Measurements from ENCODE around the gene ACYP2. TPM values are rescaled to one million over a fixed set of nuclear protein-coding genes. Genes with fewer than 3 reads are reported as not detected.

Gene ACYP2
- total RNA-seq, 1 experiment from 2014 or later = 22.8 TPM

DNA sequence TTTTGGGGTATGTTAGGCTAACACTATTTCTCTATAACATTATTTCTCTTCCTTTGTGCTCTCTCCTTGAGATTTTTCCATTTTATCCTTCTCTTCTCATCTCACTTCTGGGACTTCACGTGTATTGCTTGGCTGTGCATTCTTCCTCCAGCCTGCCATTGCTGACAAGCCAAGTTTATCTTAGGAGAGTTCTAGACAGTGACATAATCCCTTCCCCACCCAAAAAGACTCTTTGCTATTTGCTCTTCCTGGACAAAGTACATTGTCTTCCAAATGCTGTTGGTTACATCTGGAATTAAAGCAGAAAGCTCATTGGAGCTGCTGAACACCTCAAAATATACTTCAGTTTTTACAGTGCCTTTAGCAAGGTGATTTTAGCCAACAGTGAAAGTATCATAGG lies 131.7 kb downstream of the ACYP2 start:
- Histone ChIP-seq H3K36me3 (ENCODE audit: insufficient read depth, low read length) (no peaks in the 10 kb centered on the region), H3K27me3 (ENCODE audit: low read length) (no peaks in the 10 kb centered on the region), H3K4me1 (ENCODE audit: low read length) (no peaks in the 10 kb centered on the region)

DNA sequence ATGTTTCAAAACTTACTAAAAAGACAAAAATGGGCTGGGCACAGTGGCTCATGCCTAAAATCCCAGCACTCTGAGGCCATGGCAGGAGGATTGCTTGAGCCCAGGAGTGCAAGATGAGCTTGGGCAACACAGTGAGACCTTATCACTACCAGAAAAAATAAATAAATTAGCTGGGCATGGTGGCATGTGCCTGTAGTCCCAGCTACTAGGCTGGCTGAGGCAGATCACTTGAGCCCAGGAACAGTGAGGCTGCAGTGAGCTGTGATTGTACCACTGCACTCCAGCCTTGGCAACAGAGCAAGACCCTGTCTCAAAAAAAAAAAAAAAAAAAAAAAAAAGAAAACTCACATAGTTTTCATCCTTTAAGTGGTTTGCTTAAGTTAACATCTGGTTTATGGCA lies 134.2 kb downstream of the ACYP2 start:
- no peaks in the 10 kb centered on the region for H3K9me3 ChIP-seq (ENCODE audit: low read length)
- no peaks in the 10 kb centered on the region for H3K9me2 ChIP-seq (replicated peaks; ENCODE audit: insufficient read depth, low read length)
- H3K27me3 ChIP-seq (ENCODE audit: low read length) = no peaks in the 10 kb centered on the region
- no peak for DNase-seq
- H3K9ac ChIP-seq (ENCODE audit: low read length) = no peak overlapping the region
- no peak overlapping the region for H3K4me3 ChIP-seq (ENCODE audit: low read length)
- no peaks in the 10 kb centered on the region for H4K20me1 ChIP-seq (ENCODE audit: insufficient read depth, low read depth, low read length)
- H2AFZ ChIP-seq (ENCODE audit: low read length) = no peak overlapping the region
- no peaks in the 10 kb centered on the region for H3K4me1 ChIP-seq (ENCODE audit: low read length)
- H3K4me2 ChIP-seq (ENCODE audit: low read depth, low read length, poor library complexity, severe bottlenecking) = no peak overlapping the region
- no peaks in the 10 kb centered on the region for H3K79me2 ChIP-seq (ENCODE audit: low read length)
- H3K36me3 ChIP-seq (ENCODE audit: insufficient read depth, low read length) = no peaks in the 10 kb centered on the region
- H3K27ac ChIP-seq (ENCODE audit: low read length) = no peak overlapping the region

More for the DNA sequence above, 131.7 kb downstream of the ACYP2 start:
- no peaks in the 10 kb centered on the region for H3K9me3 ChIP-seq (ENCODE audit: low read length)
- H3K4me2 ChIP-seq (ENCODE audit: low read depth, low read length, poor library complexity, severe bottlenecking) = no peak overlapping the region
- no peaks in the 10 kb centered on the region for H4K20me1 ChIP-seq (ENCODE audit: insufficient read depth, low read depth, low read length)
- H3K79me2 ChIP-seq (ENCODE audit: low read length) = no peaks in the 10 kb centered on the region
- no peak overlapping the region for H3K4me3 ChIP-seq (ENCODE audit: low read length)
- no peak for DNase-seq
- no peak overlapping the region for H2AFZ ChIP-seq (ENCODE audit: low read length)
- no peaks in the 10 kb centered on the region for H3K9me2 ChIP-seq (replicated peaks; ENCODE audit: insufficient read depth, low read length)
- H3K9ac ChIP-seq (ENCODE audit: low read length) = no peak overlapping the region
- no peak overlapping the region for H3K27ac ChIP-seq (ENCODE audit: low read length)

DNA sequence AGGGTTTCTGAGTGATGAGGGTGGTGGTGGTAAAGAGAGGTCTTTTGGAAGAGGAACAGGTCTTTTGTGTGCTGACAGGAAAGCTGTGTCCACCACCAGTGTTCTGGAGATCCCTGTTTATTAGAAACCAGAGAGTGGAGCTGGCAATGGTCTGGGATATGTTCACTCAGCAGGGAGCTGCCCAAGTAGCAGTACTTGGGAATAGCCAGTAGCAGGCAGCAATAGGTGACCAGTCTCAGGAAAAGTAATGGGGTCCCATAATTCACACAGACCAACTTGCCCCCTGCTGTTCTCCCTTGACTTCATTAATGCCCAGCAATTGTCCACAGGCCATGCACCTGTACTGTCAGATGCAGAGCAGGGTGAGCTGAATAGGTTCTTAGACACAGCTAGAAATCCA lies 138.8 kb downstream of the ACYP2 start:
- no peak for DNase-seq
- Histone ChIP-seq H3K27ac (ENCODE audit: low read length) (no peak overlapping the region), H2AFZ (ENCODE audit: low read length) (no peak overlapping the region), H3K4me1 (ENCODE audit: low read length) (no peaks in the 10 kb centered on the region), H3K36me3 (ENCODE audit: insufficient read depth, low read length) (no peaks in the 10 kb centered on the region), H4K20me1 (ENCODE audit: insufficient read depth, low read depth, low read length) (no peaks in the 10 kb centered on the region), H3K4me2 (ENCODE audit: low read depth, low read length, poor library complexity, severe bottlenecking) (no peak overlapping the region), H3K9ac (ENCODE audit: low read length) (no peak overlapping the region), H3K9me2 (replicated peaks; ENCODE audit: insufficient read depth, low read length) (no peaks in the 10 kb centered on the region), H3K79me2 (ENCODE audit: low read length) (no peaks in the 10 kb centered on the region), H3K4me3 (ENCODE audit: low read length) (no peak overlapping the region), H3K27me3 (ENCODE audit: low read length) (no peaks in the 10 kb centered on the region), H3K9me3 (ENCODE audit: low read length) (no peaks in the 10 kb centered on the region)

DNA sequence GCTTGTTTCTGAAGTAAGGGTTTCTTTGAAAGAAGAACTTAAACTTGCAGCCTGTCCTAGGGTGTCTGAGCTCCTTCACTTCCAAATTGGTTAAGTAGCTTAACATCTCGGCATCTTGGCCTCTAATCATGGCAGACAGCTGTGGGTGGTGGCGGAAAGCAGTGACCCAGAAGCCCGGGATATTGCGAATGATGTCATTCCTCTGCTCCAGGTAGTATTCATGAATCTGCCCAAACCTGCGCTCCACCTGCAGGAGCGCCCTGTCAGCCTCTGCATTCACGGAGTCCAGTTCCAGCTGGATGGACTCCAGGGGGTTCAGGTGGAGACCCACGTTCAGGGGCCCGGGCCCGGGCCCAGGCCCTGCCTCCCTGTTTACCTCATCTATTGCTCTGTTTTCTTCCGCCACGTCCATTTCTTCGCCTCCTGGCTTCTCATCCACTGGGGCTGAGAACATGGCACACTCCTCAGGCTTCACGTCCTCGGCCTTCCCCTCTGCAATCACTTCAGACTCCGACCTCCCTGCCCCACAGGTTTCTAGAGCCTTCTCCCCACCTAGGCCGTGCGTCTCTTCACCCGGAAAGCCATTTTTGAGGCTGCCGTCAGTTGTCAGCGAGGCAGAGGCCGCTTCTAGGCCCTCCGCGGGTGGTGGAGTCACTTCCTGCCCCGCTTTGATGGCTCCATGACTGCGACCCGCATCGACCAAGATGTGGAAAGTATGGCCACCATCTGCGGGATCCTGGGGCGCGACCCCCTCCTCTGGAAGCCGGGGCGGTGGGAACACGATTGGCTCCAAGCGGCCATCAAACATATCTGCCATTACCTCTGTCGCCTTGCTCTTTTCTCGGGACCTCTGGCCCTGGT lies 140.0 kb downstream of the ACYP2 start:
- Histone ChIP-seq H3K4me1 (ENCODE audit: low read length) (no peaks in the 10 kb centered on the region), H3K9me2 (replicated peaks; ENCODE audit: insufficient read depth, low read length) (no peaks in the 10 kb centered on the region), H3K4me3 (ENCODE audit: low read length) (no peak overlapping the region), H3K79me2 (ENCODE audit: low read length) (no peaks in the 10 kb centered on the region), H3K27ac (ENCODE audit: low read length) (no peak overlapping the region), H4K20me1 (ENCODE audit: insufficient read depth, low read depth, low read length) (no peaks in the 10 kb centered on the region), H2AFZ (ENCODE audit: low read length) (no peak overlapping the region), H3K9me3 (ENCODE audit: low read length) (no peaks in the 10 kb centered on the region), H3K36me3 (ENCODE audit: insufficient read depth, low read length) (no peaks in the 10 kb centered on the region), H3K9ac (ENCODE audit: low read length) (no peak overlapping the region), H3K4me2 (ENCODE audit: low read depth, low read length, poor library complexity, severe bottlenecking) (no peak overlapping the region), H3K27me3 (ENCODE audit: low read length) (no peaks in the 10 kb centered on the region)
- no peak for DNase-seq

DNA sequence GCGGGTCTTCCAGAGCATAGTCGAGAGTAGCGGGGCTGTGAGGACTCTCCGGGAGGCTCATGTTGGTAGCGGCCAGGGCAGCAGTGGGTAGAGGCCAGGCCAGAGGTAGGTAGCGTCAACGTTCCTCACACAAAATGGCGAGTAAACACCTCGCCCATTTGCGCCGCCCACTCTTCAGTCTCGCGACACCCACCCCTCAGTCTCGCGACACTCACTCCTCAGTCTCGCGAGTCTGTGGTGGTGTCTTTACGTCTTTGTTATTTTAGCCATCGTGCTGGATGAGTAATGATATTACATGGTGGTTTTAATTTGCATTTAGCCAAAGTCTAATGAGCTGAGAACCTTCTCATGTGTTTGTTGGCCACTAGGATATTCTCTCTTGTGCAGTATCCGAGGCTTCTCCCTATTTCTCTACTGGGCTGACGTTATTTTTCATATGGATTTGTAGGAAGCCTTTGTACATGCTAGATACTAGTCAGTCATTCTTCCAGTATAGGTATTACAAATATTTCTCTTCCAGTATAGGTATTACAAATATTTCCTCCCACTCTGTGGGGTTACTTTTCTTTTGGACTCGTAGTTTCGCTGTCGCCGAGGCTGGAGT lies 140.8 kb downstream of the ACYP2 start, which contains the start of gene TSPYL6:
Gene TSPYL6, minus strand, starts transcription at position 139 of the 604 bp plus-strand sequence. Its CDS starts 78 bp downstream, at position 61.
- Histone ChIP-seq H3K9me3 (ENCODE audit: low read length) (no peaks in the 10 kb centered on the region), H3K4me1 (ENCODE audit: low read length) (no peaks in the 10 kb centered on the region), H3K9me2 (replicated peaks; ENCODE audit: insufficient read depth, low read length) (no peaks in the 10 kb centered on the region), H3K9ac (ENCODE audit: low read length) (no peak within 1 kb of the TSS), H3K36me3 (ENCODE audit: insufficient read depth, low read length) (no peaks in the 10 kb centered on the region), H3K27ac (ENCODE audit: low read length) (no peak within 1 kb of the TSS), H3K27me3 (ENCODE audit: low read length) (no peaks in the 10 kb centered on the region), H3K4me2 (ENCODE audit: low read depth, low read length, poor library complexity, severe bottlenecking) (no peak within 1 kb of the TSS), H2AFZ (ENCODE audit: low read length) (no peak within 1 kb of the TSS), H3K4me3 (ENCODE audit: low read length) (no peak within 1 kb of the TSS), H4K20me1 (ENCODE audit: insufficient read depth, low read depth, low read length) (no peaks in the 10 kb centered on the region), H3K79me2 (ENCODE audit: low read length) (no peaks in the 10 kb centered on the region)
- no peak for DNase-seq

DNA sequence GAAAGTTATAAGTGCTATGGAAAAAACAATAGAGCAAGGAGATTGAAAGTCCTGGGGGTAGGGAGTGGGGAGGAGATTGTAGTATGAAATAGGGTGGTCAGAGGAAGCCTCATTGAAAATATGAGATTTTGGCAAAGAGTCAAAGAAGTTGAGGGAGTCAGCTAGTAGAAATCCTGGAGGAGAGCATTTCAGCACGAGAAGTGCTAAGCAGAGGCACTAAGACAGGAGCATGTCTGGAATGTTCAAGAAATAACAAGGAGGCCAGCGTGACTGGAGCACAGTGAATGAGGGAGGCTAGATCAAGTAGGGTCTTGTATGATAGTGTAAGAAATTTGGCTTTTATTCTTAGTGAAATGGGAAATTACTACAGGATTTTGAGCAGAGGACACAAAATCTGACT lies 142.8 kb downstream of the ACYP2 start:
- Histone ChIP-seq H3K4me3 (ENCODE audit: low read length) (no peak overlapping the region), H3K9ac (ENCODE audit: low read length) (no peak overlapping the region), H3K27ac (ENCODE audit: low read length) (no peak overlapping the region), H3K4me1 (ENCODE audit: low read length) (no peaks in the 10 kb centered on the region), H3K4me2 (ENCODE audit: low read depth, low read length, poor library complexity, severe bottlenecking) (no peak overlapping the region), H3K27me3 (ENCODE audit: low read length) (no peaks in the 10 kb centered on the region), H3K9me3 (ENCODE audit: low read length) (no peaks in the 10 kb centered on the region), H3K79me2 (ENCODE audit: low read length) (no peaks in the 10 kb centered on the region), H2AFZ (ENCODE audit: low read length) (no peak overlapping the region), H4K20me1 (ENCODE audit: insufficient read depth, low read depth, low read length) (no peaks in the 10 kb centered on the region), H3K9me2 (replicated peaks; ENCODE audit: insufficient read depth, low read length) (no peaks in the 10 kb centered on the region), H3K36me3 (ENCODE audit: insufficient read depth, low read length) (no peaks in the 10 kb centered on the region)
- no peak for DNase-seq

DNA sequence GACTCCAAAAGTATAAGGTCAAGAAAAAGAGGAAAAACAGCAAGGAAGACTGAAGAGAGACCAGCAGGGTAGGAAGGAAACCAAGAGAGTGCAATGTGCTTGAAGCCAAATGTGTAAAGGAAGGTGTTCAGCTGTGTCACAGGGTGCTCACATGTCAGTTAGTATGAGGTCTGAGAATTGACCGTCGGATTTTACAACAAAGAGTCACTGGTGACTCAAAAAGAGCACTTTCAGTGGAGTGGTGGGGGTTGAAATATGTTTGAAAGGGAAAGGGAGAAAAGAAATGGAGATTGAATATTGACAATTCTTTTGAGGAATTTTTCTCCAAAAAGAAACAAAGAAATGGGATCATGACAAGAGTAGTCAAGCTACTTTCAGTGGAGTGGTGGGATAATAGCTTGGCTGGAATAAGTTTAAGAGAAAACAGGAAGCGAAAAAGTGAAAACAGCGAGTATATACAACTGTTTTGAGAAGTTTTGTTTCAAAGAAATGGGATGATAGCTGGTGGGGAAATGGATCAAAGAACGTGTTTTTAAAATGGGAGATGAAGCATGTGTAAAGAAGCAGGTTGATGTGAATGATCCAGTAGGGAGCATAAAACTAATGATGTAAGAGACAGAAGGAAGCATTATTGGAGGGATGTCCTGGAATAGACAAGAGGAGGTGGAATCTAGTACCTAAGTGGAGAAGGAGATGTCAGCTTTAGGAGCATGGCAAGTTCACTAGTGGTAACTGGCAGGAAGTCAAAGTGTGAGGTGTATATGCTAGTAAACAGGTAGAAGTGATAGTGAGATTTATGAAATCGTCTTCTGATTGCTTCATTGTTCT lies 144.2 kb downstream of the ACYP2 start:
- Histone ChIP-seq H4K20me1 (ENCODE audit: insufficient read depth, low read depth, low read length) (no peaks in the 10 kb centered on the region), H3K4me3 (ENCODE audit: low read length) (no peak overlapping the region), H3K79me2 (ENCODE audit: low read length) (no peaks in the 10 kb centered on the region), H3K27me3 (ENCODE audit: low read length) (no peaks in the 10 kb centered on the region), H3K9ac (ENCODE audit: low read length) (no peak overlapping the region), H3K4me1 (ENCODE audit: low read length) (no peaks in the 10 kb centered on the region), H3K9me3 (ENCODE audit: low read length) (no peaks in the 10 kb centered on the region), H3K36me3 (ENCODE audit: insufficient read depth, low read length) (no peaks in the 10 kb centered on the region), H3K9me2 (replicated peaks; ENCODE audit: insufficient read depth, low read length) (no peaks in the 10 kb centered on the region), H3K4me2 (ENCODE audit: low read depth, low read length, poor library complexity, severe bottlenecking) (no peak overlapping the region), H3K27ac (ENCODE audit: low read length) (no peak overlapping the region), H2AFZ (ENCODE audit: low read length) (no peak overlapping the region)
- no peak for DNase-seq

DNA sequence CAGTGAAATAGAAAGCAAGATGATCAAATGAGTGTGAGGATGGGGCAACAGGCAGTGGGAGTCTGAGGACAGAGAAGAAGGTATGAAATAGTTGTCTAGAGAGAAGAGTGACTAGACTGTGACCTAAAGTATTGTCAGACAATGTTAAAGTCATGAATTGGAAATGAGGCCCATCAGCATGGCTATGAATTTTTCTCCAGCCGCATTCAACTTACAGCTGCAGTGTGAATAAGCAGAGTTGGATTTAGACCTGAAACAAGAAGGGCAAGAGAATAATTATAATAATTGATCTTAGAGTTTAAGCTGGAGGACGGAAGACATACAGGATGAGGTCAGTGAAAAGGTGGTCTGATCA lies 144.8 kb downstream of the ACYP2 start:
- no peak overlapping the region for H3K4me2 ChIP-seq (ENCODE audit: low read depth, low read length, poor library complexity, severe bottlenecking)
- H3K36me3 ChIP-seq (ENCODE audit: insufficient read depth, low read length) = no peaks in the 10 kb centered on the region
- no peaks in the 10 kb centered on the region for H3K9me3 ChIP-seq (ENCODE audit: low read length)
- H4K20me1 ChIP-seq (ENCODE audit: insufficient read depth, low read depth, low read length) = no peaks in the 10 kb centered on the region
- H3K9me2 ChIP-seq (replicated peaks; ENCODE audit: insufficient read depth, low read length) = no peaks in the 10 kb centered on the region
- no peaks in the 10 kb centered on the region for H3K4me1 ChIP-seq (ENCODE audit: low read length)
- H3K27ac ChIP-seq (ENCODE audit: low read length) = no peak overlapping the region
- DNase-seq = no peak
- H2AFZ ChIP-seq (ENCODE audit: low read length) = no peak overlapping the region
- no peak overlapping the region for H3K4me3 ChIP-seq (ENCODE audit: low read length)
- H3K9ac ChIP-seq (ENCODE audit: low read length) = no peak overlapping the region
- no peaks in the 10 kb centered on the region for H3K79me2 ChIP-seq (ENCODE audit: low read length)
- H3K27me3 ChIP-seq (ENCODE audit: low read length) = no peaks in the 10 kb centered on the region

All from Karpas-422 (cell line).